NCI-H460 (cell line): Measurements from ENCODE around the gene EID1. TPM values are rescaled to one million over a fixed set of nuclear protein-coding genes. Genes with fewer than 3 reads are reported as not detected.
"Not testable (repeated sequence)": the region's sequence is repeated elsewhere in the genome, so short reads cannot be mapped to it uniquely, and the experiment has no call there.

Experiments used
- DNase-seq: peaks from one replicate; pipeline ENCODE4 v3.0.0-alpha.2; 2016; ENCODE audit warnings: low read depth; ENCODE audit errors: extremely low read depth
- polyA plus RNA-seq: library from polyadenylated mRNA; depleted of rRNA; stranded (reverse); fragments of >200 nt; gene quantifications from 2 replicates; pipeline ENCODE4 v1.2.3, GENCODE V29; 2014; cell fraction: nucleus; rRNA removed
- total RNA-seq: library from RNA; depleted of rRNA; stranded (reverse); fragments of >200 nt; shearing (Covaris generic); gene quantifications from 2 replicates; pipeline ENCODE4 v1.2.3, GENCODE V29; 2014; rRNA removed

Gene EID1, protein sequence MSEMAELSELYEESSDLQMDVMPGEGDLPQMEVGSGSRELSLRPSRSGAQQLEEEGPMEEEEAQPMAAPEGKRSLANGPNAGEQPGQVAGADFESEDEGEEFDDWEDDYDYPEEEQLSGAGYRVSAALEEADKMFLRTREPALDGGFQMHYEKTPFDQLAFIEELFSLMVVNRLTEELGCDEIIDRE
- total RNA-seq: 229 and 253 TPM in 2 replicates
- 153 and 221 TPM in 2 replicates for polyA plus RNA-seq

DNA sequence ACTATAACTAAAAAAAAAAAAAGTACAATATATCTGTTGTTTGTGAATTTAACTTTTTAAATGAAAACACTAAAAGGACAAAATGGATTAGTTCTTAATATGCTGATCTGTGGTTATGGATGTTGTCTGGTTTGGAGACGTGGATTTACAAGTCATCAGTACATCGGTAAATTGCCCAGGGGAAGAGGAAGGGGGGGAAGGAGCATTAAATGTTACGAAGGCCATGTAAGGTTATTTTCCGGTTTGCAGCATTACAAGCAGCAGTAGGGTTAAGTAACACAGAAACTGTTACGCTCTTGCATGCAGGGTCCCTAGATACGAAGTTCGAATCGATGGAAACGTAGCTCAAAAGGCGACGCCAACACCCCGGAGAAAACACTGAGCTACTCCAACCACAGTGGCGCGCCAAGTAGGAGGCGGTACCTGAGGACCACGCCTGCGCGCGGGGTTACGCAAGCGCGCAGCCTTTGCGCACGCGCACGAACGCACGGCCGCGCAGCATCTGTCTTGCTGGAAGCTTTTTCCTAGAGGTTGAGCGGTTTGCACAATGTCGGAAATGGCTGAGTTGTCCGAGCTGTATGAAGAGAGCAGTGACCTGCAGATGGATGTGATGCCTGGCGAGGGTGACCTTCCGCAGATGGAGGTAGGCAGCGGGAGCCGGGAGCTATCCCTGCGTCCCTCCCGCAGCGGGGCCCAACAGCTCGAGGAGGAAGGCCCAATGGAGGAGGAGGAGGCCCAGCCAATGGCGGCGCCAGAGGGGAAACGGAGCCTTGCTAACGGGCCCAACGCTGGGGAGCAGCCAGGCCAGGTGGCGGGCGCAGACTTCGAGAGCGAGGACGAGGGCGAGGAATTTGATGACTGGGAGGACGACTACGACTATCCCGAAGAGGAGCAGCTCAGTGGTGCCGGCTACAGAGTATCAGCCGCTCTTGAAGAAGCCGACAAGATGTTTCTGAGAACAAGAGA lies at the start of gene EID1:
Gene EID1 (plus strand): TSS at position 505 of the 966 bp plus-strand sequence. CDS start 43 bp downstream, at position 548.
- peak; percentile 88 for DNase-seq

DNA sequence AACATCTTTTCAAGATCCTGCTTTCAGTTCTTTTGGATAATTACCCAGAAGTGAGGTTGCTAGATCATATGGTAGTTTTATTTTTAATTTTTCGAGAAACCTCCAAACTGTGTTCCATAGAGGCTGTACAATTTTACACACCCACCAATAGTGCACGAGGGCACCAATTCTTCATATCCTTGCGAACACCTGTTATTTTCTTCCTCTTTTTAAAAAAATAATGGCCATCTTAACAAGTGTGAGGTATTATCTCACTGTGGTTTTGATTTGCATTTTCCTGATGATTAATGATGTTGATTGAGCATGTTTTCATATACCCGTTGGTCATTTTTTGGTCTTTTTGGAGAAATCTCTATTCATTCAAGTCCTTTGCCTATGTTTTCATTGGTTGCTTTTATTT lies 49.5 kb upstream of the EID1 start:
- DNase-seq: no peak

DNA sequence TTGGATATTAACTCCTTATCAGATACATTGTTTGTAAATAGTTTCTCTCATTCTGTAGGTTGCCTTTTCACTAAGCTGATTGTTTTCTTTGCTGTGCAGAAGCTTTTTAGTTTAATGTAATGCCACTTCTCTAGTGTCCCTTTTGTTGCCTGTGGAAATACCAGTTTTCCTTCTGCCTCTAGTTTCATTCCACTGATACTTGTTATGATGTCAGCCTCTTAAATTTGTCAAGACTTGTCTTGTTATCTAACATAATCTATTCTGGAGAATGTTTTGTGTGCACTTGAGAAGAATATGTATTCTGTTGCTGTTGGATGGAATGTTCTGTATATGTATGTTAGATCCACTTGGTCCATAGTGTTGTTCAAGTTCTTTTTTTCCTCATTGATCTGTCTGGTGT lies 49.0 kb upstream of the EID1 start:
- DNase-seq: no peak

DNA sequence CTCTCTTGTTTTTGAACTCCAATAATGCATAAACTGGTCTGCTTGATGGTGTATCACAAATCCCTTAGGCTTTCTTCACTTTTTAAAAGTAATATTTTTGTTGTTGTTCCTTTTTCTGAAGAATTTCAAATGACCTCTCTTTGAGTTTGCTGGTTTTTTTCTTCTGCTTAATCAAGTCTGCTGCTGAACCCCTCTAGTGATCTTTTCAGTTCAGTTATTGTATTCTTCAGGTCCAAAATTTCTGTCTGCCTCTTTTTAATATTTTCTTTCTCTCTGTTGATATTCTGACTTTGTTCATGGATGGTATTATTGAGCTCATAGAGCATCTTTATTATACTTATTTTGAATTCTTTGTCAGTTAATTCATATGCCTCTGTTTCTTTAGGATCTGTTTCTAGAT lies 45.3 kb upstream of the EID1 start:
- DNase-seq: no peak

DNA sequence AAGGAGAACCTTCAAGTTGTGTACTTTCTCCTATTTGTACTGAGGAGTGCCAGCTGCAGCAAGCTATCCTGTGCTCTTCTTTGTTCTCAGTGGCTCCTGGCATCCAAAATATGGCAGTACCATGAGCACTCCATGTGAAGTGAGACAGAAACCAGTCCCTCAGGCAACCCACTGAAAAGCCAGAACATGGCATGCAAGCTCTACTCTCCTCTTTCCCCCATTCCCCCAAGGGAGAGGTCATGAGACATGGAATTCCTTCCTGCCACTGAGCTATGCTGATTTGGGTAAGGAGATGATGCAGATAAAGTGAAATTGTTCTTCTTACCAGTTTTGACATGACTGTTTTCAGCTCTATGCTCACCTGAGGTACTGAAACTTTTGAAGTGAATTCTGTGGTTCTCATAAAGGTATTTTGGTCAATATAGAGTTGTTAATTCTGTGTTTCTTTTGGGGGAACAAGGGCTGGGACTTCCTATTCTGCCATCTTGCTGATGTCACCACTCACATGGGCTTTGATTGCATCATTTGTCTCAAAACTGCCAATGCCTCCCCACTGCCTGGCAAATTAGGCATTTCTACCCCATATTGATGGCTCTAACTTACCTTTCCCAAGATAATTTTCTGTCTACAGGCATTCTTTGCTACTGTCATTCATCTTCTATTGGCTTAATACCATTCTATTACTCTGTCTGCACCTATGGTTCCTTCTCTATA lies 44.3 kb upstream of the EID1 start:
- no peak for DNase-seq

DNA sequence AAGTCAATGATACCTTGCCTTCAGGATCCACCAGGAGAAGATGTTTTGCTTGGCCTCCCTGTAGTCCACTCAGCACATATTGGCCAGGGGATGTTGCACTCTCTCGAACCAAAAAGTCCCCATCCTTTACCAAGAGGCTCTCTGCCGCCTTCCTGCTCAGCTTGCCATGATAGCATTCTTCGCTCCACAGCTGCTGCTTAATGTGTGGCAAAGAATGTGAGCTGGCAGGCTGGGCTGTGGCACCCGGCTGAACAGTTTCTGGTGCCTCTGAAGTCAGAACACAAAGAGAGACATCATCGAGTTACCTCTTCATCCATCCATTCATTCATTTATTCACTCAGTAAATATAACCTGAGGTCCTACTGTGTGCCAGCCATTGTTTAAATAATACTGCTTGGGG lies 43.2 kb upstream of the EID1 start:
- DNase-seq: no peak

DNA sequence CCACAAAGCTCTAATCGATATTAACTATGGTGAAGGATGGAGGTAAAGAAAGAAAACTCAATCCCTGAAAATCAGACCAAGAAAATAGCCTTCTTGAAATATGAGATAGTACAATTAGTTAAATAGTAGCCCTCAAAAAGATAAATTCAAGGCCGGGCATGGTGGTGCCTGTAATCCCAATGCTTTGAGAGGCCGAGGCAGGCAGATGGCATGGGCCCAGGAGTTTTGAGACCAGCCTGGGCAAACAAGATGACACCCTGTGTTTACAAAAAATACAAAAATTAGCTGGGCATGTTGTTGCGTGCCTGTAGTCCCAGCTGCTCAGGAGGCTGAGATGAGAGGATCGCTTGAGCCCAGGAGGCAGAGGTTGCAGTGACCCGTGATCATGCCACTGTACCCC lies 35.4 kb upstream of the EID1 start:
- no peak for DNase-seq

DNA sequence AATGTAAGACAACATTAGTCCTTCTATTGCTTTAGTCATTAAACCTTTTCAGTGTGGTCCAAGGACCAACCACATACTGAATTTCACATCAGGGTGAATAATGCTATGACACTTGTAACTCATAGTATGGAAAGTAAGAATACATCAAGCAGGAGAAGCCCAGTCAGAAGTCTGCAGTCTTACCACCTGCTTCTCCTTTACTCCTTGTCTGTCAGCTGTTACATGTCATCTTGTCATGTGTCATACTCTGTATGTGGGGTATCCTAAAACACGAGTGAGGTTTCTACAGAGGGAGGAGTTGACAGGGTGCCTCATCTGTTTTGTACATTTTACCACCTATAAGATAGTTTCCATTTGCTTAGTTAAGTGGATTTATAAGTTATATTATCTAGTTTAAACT lies 32.8 kb upstream of the EID1 start:
- DNase-seq: no peak

DNA sequence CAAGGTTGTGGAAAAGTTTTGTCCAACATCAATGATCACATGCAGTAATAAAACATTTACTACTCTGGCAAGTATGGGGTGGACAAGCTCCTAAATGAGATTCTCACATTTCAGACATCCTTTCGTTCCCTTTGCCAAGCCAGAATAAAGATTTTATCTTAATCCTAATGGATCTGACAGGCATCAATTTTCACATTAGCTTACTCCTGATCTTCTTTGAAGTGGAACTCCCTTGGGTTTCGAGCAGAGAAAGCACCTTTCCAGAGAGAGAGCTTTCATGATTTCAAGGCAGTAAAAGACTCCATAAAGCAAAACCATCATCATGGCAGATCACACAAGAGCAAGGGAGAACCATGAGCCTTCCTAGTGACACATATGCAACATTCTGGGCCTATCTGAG lies 27.3 kb upstream of the EID1 start:
- DNase-seq: no peak

DNA sequence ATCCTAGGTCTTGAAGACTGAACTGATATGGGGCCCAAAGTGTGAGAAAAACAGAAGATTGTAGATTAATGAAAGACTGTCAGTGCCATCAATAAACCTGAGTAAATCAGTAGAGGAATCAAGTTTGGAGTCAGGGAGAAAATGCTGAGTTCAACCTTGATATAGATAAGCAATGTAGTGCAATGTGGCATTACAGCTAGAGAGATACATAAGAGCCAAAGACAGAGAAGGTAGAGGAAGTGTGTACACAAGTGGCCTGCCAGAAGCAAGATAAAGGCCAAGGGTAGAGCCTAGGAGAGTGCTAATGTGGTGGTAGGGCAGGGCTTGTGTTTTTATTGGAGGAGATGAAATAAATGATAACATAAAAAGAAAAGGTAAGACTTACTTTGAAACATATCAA lies 26.0 kb upstream of the EID1 start:
- no peak for DNase-seq

DNA sequence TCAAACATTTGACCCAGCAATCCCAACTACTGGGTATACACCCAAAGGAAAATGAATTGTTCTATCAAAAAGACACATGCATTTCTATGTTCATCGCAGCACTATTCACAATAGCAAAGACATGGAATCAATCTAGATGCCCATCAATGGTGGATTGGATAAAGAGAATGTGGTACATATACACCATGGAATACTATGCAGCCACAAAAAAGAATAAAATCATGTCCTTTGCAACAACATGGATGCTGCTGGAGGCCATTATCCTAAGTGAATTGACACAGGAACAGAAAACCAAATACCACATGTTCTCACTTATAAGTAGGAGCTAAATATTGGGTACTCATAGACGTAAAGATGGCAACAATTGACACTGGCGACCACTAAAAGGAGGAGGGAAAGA lies 23.5 kb upstream of the EID1 start:
- not testable (repeated sequence) for DNase-seq

DNA sequence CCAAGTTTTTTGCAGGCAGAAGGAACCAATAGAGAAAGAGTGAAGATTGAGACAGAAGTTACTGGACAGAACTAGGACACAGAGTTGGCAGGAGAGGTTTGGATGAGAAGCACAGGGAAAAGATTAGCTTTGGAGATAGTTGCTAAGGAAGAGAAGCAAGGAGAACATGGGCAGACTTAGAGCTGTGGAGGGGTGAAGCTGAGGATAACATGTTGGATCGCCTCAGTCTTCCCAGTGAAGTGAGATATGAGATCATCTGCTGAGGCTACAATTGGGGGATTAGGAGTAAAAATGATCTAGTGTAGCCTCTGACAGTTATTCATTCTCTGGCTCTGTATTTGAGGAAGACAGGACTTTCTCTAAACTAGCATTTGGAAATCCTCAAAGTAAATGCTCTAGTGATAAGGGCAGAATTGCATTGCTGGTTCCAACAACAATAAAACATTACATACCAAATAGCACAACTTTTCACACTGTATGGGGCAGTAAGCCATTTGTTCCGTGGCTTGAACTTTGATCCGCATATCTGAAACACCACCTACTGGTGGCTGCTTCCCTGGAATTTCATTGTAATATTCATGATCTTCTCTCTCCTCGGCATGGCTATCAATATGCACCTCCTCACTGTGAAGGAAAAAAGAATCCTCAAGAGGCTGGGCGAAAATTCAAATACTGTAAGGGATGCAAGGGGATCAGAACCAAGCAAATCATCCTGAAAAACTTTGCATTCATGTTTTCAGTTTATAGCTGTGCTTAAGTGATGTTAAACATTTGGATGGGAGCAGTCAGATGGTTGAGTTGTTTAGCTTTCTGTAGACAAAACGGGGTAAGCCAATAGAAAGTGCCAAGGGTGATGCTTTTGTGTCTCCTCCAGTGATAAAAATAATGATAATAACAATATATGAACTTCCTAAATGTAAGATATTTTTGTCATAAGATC lies 22.2 kb upstream of the EID1 start:
- no peak for DNase-seq

DNA sequence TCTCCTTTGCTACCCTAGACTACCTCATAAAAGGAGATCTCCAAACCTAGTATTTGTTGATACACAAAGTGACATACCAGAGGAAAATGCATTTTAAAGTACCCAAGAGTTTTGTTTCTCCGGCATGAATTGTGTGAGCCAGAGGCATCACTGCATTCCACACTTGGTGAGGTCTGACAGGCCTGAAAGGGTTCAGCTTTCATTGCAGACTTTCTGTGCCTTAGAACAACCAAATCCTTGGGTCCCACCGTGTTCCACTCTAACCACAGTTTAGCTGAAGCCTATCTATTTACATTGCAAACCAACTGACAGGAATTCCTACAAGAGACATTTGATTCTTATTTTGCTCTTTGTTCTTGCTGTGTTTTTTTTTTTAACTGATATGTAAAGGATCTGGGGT lies 21.0 kb upstream of the EID1 start:
- no peak for DNase-seq

DNA sequence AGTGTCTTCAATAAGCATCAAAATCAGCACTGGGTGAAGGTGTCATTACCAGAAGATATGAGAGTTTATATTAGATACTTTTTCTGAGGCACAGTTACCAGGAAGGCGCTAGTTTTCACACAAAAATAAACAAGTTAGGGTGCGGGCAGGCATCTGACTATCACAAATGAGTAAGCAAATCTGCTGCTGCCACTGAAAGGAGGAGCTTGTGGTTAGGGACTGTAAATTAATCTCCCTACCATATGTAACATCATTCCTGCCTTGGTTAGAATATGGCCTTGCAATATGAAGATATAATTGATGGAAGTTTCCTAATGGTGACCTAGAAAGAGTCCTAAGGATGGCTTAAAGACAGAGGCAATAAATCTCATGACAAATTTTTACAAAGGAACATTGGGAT lies 19.5 kb upstream of the EID1 start:
- peak; percentile 85 for DNase-seq

DNA sequence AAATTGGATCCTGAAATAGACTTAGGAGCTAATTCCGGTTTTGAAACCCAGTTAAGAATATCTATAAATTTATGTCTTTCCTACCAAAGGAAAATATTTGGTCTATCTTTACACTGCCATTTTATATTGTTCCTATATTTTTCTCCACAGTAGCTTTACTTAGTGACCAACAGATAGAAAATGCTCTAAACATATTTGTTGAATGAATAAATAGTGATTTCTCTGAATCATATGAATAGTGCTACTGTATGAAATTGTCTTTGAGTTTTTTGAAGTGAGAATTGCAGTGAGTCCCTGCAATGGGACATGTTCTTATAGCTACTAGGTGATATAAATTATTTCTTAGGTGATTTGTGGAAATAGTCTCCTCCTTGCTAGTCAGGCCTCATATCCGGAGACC lies 18.5 kb upstream of the EID1 start:
- no peak for DNase-seq

DNA sequence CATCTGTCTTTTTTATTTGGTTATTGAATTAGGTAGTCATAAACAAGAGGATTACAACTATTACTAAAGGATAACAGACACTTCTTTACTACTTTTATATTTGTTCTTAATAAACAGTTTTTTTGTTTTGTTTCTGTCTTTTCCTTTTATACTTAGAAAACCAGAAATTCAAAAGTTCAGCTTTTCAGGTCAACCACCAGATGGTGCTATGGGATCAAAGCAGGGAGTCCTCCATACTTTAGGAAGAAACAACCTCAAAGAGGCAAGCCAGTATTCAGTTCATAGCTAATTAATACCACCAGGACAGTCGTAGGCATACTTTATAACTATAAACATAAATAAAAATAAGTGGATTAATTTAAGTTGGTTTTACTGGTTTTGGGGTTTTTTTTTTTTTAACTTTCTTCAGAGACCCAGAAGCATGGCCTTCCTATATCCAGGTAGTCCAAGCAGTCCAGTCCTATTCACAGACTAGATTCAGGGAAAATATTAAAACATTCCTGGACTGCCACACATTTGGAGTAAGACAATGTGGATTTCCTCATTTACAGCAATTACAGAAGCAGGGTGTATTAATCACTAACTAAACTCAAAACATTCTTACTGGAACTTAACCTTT lies 16.0 kb upstream of the EID1 start:
- DNase-seq: no peak

DNA sequence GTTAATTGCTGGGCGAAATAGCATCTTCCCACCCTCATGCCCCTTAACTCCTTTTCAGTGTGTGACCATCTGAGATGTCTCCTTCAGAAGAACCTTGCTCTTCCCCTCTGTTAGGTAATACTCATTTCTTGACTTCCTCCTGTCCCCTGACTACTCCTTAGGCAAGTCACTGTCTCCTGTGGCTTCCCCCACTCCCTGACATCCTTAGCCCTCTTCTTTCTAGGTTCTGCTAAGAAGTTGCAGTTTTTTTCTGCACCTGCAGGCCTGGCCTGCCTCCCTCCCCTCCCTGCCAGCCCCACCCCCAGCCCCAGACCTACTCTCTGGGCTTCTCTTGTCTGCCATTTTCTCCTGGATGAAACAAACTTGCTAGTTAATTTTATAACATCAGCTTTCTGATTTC lies 15.2 kb upstream of the EID1 start:
- no peak for DNase-seq

DNA sequence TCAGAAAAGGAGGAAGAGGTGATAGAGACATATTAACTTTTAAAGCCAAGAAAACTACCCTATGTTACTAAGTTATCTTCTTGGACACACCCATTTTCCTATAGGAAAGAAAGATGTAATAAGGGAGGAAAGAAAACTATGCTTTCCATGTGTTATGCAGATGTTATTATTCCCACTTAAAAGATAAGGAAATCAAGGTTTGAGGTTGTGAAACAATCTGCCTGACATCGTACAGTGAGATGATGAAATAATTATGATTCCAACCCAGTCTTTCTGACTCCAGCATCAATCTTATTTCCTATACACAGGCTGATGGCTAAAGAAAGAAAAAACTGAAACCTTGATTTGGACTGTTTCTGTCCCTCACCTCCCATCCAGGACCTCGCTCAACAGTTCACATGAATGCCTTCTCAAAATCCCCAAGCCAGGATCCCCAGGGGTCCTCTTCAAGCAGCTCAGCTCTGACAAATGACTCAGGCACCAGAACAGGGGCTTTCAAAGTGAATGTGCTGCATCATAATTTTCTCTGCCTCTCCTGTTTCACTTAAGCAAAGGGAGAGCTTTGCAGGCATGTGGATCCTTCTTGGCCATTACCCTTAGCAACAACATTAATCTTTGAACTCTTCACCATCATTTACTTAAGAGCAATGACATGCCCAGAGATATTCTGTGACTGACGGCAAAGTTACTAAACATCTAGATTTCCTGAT lies 12.4 kb upstream of the EID1 start:
- peak; percentile 76 for DNase-seq

DNA sequence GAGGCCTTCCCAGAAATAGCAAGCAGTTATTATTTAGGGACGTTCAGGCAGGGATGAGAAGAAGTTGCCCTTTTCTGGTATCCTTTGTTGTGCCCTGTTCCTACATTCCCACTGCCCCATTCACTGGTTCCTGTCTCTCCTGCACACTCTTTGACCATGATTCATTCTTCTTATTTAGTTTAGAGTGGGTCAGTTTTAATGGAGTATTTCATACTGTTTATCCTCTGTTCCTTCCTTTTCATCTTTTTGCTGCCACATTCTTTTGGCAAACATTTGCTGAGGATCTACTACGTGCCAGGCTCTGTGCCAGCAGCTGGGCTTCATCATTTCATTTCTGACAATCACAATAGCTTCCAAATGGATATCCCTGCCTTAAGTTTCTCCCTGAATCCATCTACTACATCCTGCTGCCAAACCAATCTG lies 11.8 kb upstream of the EID1 start:
- DNase-seq: peak; percentile 80
